OCI-M2 (cell line): ENCODE data around the gene KCNIP3.

Experiments
- DNase-seq: peaks from one replicate; lab custom pipeline; 2025; ENCODE audit not compliant: unreplicated experiment; lab: John Stamatoyannopoulos, UW

The KCNIP3 gene

DNA sequence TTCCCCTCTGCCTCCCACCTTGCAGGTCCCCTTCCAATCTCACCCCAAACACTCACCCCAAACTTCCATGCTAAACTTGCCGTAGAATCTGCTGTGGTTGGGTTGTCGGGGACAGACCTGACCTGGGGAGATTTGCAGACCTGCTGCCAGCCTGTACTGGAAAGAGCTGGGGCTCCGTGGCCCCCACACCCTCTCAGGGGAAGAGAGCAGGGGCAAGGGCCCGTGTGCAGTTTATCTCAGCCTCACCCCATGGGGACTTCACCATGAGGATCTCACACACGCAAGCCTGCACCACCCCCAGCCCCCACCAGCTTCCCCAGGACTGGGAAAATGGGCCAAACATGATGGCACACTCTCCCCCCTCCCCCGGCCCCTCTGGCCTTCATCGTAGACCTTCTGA, 30.7 kb downstream of the KCNIP3 start:
- DNase-seq, result no peak

DNA sequence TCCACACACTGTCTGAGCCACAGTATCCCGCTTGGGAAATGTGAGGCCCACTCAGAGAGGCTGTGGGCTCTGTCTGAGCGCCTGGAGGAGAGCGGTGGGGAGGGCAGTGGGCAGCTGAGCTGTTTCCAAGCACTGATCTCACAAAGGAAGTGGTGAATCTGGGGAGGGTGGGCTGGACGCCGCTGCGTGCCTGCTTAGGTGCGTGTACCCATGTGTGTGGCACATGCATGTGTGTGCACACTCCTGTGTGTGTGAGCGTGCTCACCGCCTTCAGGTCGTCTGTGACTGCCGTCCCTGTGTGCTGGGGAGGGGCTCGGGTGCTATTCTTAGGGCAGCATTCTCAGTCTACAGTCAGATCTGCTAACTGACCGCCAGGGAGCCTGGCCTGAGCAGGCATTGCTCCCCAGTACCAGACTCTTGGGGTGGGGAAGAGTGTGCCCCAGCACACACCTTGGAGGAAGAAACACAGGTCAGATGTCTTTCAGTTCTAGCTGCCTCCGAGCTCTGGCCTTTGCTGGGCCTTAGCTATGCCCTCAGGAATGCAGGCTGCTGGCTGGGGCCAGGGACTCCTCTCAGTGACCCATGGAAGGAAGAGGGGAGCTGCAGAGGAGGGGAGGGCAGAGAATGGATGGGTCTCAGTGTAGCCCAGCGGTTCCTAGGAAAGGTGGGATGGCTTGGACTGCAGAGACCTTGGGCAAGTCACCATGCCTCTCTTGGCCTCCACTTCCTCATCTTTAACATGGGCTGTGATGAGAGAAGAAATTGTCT, 31.4 kb downstream of the KCNIP3 start:
- no peak for DNase-seq

DNA sequence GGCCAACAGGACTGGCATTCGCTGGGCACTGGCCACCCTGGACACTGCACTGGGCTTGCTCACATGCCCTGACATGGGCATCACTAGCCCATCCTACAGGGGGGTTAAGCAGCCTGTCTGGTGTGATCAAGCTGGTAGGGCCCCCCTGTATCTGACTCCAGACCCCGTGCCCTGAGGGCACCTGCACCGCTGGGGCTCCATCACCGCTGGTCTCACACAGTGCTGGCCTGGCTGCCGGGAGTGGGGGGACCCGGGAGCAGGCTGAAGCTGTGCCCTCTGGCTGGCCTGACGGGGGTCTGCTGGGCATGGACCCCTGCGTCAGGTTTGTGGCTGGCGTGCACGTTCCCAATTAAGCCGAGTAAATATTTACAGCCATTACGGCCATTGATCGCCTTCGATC, 32.3 kb downstream of the KCNIP3 start:
- no peak for DNase-seq

DNA sequence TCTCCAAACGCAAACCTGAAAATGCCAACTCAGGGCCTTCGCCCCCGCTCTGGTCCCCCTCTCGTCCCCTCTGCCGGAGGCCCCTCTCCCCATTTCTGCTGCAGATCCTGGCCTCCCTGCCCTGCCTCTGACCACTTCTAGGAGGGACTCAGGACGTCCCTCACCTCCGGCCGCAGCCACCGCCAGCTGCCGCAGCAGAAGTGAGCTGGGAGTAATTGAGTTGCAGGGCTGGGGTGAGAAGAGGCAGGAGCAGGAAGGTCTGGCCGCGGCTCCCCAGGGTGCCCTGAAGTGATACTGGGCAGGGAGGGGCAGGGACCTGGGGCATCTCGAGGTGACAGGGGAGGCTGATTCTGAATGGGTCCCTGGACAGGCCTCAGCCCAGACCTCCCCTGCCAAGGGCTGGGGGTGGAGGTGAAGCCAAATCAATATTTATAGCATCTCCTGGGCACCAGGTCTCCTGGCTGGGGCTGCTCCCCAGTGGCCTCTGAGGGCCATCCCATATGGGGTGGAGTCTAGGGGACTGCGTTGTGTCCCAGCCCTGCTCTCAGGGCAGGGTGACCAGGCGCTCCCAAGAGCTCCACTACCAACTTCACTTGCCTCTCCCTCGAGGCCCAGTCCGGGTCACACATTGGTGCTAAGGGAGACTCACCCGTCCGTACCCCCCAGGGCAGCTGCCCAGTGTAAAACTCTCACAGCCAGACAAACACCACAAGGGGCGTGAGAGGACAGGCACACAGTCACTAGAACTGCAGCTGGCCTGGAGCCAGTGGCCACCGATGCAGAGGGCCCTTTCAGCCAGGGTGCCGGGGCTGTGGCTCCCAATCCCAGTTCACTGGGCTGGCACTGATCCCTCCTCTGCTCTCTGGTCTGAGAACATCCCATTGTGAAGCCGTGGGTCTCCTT, 33.0 kb downstream of the KCNIP3 start:
- no peak for DNase-seq

DNA sequence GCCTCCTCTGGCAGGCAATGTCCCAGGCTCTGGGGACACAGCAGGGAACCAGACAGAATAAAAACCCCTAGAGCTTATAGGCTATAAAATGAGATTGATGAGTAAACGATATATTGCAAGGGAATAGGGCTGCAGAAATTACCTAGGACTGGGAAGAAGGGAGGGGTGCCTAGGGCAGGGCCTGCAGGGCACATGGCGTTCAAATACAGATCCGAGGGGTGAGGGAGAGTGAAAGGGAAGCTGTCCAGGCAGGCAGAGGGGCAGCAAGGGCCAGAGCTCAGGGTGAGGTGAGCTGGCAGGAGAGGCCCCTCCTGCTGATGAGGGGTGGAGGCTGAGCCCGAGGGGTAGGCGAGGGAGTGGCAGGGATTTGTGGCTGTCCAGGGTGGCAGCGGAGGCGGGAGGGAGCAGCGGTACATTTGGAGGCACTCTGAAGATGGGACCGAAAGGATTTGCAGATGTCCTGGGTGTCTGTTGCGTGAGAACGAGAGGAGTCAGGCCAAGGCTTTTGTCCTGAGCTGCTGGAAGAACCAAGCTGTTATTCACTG, 33.7 kb downstream of the KCNIP3 start:
- DNase-seq, result no peak

DNA sequence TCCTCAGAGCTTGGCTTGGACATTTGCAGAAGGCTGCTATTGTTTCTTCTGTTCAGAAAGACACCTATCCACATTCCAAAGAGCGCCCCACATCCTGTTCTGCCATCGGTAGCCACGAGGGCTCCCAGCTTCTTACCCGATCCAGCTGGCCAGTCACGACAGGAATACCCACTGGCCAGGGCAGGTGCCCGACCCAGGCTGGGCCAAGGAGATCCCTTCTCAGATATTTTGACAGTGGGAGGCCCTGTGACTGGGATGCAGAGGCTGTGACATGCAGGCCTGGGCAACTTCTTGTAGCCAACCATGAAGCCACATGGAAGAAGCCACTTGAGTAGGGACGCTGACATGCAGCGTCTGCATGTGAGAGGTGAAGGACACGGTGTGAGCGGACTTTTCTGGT, 34.5 kb downstream of the KCNIP3 start:
- DNase-seq, result no peak

DNA sequence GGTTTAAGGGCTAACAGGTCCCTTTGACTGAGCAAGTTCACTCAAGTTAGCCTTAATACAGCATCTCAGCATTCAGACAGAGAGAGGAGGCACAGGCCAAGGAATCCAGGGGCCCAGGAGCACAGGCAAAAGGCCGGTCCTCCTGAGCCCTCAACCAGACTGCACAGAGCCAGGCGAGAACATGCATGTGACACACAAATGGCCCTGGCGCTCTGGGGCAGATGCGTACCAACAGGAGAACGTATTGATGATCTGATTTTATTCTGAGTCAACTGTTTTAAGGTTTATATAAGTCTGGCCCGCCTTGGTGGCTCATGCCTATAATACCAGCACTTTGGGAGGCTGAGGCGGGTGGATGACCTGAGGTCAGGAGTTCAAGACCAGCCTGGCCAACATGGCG, 34.9 kb downstream of the KCNIP3 start:
- no peak for DNase-seq

DNA sequence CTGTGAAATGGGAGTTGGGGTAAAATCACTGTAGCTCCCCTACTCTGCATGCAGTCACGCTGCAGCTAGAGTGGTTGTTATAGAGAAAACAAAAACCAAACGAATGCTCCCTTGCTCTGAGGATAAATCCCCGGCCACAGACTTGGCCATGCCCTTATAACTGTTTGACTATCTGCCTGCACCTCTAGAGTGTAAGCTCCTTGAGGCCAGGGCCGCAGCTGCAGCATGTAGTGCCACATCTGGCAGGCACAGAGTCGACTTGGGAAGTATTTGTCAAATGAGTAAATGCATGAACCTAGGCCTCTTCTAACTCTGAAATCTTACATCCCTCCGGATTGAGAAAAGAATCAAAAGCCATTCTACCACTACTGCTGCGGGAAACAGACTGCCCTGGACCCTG, 35.9 kb downstream of the KCNIP3 start:
- DNase-seq, result no peak

DNA sequence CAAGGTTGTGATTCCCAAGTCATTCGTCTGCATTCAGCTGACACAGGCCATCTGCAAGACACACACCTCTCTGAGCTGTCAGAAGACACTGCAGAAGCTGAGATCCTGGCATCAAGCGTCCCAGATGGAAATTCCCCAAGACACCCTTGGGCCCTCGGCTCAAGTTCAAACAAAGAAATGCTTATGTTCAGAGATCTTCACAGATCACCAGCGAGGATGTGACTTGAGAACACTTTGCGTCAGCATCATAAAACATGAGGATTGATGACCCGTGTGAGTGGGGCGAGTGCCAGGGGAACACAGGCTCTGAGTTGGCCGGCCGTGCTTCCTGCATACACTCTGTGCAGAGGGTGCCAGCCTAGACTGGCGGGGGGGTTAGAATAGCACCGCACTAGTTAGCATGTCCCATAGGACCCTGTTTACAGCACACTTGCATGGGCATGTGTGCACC, 36.8 kb downstream of the KCNIP3 start:
- no peak for DNase-seq

DNA sequence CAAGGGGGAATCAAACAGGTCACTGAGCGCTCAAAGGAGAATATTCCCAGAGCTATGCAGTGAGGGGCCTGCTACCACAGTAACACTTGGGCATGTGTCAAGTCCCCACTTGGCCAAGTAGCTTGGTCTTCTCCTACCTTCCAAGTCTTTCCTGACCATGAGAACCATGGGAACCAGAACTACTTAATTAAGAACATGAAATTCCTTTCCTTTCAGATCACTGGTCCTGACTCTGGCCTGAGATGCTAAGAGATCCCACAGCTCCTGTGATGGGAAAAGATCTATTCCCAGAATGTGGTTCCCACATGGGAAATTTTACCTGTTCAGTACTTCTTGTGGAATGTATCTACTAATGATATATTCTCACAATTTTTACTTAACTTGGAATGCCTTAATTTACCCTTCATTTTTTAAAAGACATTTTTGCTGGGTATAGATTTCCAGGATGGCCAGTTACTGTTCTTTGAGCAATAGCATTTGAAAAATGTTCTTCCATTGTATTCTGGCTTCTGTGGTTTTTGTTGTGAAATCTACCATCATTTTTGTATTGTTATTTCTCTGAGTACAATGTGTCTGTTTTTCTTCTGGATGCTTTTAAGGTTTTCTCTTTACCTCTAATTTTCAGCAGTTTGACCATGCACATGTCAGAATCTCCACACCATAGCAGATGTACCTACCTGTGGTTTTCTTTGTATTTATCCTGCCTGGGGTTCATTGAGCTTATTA, 37.9 kb downstream of the KCNIP3 start:
- DNase-seq, result no peak

DNA sequence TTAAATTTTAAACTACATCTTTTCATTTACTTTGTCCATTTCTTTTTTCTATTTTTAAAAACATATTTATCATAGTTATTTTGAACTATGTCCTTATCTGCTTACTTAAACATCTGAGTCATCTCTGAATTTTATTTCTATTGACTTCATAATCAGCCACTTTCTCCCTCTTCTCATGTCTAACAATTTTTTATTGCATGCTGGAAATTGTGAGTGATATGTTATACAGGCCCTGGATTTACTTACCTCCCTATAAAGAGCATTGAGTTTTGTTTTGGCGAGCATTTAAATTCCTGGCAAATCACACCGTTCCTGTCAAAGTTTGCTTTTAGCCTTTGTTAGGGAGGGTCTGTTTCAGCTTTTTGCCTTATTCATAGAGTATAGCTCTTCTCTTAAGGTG, 39.3 kb downstream of the KCNIP3 start:
- no peak for DNase-seq

DNA sequence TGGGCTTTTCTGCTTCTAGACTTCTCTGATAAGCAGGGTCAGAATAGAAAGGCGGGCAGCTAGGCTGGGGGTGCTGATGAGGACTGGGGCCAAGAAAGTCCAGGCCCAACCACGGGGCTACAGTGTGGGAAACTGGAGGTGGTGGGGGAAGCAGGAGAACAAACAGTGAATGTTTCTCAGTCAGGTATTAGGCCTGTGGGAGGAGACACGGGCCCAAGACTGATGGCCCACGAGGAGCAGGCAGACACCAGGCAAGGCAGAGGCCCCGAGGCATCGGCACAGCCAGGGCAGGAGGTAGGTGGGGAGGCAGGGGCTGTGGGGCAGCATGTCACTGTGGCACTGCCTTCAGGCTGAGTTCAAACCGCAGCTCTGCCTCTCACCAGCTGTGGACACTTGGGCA, 40.7 kb downstream of the KCNIP3 start:
- DNase-seq, result no peak

DNA sequence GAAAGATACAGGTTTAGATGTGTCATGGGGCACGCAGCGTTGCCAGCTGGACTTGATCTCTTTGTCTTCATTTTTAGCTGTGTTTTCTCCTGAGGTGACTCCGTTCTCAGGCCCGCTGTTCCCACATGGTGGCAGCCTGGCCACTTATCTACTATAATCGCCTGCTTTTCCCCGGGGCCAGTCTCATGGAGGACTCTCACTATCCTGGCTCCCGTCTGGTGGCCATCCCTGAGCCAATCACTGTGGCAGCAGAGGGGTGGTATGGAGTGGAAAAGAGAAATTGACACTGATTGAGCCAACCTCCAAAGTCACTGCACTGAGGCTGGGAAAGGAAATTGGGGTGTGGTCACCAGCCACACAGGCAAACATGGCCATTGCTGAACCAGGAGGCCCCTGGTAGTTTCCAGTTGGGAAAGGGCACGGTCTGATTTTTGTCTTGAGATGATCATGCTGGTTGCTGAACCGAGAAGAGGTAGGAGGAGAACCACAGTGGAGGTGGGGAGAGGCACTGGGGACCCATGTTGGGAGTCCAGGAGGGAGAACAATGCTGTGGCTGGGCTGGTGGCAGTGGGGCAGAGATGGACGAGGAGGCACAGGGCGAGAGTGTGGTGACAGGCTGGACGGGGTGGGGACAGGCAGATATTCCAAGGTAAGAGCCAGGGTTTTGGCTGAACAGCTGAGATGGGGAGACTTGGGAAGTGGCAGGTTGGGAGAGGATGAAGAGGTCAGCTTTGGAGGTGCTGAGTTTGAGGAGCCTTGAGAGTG, 45.6 kb downstream of the KCNIP3 start:
- no peak for DNase-seq

DNA sequence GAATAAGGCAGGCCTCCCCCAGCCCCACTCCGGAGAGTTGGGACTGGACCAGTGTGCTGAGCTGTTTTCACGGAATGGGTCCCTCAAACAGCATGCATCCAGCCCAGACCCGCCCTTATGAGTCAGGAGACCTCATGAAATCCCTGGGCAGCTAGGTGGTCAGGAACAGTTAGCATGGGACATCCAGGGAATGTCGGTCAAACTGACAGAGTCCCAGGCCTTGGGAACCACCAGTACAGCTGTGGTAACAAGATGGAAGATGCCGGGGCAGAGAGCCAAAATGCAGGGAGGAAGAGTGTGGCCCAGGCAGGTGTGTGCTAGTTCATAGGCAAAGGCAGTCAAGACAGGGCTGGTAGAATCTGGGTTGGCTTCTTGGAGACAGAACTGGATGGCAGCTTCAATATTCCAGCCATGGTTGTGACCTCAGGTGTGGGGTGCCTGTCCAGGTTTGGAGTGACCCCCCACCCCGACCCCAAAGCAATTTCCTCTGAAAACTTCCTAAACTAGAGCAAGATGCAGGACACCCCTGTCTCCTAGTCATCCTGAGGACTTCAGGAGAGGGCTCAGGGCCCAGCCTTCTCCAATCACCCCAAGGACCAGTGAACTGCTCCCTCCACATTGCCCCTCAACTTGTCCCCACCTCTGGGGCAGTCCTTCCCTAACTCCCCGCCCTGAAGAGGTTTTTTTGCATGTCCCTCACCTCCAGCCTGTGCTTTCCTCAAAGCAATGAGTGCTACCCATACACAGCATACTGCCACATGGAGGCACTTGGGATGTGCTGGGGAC, 46.5 kb downstream of the KCNIP3 start:
- no peak for DNase-seq

DNA sequence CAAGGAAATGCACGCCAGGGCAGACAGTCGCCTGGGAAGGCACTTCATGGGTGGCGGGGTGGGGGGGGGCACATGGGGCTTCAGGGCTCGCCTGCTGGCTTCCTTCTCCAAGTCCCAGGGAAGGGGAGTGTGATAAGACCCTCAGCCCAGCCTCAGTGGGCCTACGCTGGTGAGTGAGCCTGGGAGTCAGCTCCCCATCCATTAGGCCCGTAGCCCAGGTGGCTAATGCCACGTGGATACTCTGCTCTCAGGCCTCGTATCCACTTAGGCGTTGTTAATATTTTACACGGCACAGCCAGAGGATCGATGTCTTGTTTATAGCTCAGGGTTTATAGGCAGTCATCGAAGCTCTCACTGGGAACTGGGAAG, 47.1 kb downstream of the KCNIP3 start:
- DNase-seq, result no peak

DNA sequence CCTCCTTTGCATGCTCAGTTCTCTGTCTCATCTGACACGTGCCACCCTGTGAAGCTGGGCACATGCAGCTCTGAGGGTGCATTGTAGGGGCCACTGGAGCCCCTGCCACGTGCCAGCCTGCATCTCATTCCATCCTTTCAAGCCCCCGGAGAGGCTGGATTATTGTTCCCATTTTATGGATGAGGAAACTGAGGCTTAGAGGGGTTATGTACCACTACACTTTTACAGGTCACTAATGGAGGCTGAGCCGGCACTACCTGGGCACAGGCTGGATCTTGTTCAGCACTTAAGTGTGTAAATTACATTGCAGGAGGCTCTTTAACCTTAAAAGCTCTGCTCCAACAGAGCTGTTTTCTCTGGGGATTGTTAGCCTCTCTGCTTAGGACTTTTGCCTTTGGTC, 47.5 kb downstream of the KCNIP3 start:
- DNase-seq, result no peak

DNA sequence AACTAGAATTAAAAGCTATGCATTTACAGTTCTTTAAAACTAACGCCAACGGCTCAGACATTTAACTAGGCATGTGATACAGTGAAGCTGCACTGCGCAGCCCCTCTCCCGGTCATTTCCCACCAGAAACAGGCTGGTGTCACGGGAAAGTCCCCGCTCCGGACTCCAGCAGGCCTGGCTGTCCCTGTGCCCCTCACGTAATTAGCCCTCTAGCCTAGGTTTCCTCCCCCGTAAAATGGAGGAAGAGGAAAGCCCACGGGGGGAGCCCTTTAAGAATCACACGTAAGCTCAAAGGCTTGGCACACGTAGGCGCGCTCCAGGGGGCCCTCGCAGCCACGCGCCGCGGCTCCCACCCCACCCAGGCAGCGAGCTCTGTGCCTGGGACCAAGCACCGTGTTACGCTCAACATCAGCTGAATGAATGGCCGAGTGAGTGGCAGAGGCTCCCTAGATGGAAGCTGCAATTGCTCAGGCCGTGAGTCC, 48.0 kb downstream of the KCNIP3 start:
- DNase-seq, result no peak

DNA sequence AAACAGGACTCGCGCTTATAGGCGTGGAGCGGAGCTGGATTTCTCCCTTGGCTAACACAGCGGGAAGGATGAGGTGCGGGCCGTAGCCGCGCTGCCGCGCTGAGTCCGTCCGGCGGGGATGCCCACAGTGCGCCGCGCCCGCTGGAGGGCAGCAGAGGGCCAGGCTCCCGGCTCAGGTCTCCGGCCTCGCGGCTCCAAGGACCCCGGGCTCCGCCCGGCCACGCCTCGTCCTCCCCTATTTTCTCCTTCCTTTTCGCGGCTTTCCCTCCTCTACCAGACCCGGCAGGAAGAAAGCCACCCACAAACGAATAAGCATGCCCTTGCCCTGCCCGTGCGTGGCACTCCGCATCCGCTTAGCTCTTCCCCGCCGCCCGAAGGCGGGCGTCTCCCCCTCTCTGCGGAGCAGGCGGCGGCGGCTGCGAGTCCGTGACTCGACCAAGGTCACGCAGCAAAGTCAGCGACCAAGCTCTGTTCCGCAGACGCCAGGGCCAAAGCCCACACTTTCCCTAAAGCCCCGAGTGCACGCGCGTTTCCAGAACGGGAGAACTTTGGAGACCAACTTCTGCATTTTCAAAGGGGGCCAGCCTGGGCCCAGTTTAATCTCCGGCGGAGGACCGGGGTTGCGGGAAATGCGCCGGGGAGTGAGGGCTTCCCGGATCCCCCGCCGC, 48.5 kb downstream of the KCNIP3 start:
- DNase-seq, result no peak

DNA sequence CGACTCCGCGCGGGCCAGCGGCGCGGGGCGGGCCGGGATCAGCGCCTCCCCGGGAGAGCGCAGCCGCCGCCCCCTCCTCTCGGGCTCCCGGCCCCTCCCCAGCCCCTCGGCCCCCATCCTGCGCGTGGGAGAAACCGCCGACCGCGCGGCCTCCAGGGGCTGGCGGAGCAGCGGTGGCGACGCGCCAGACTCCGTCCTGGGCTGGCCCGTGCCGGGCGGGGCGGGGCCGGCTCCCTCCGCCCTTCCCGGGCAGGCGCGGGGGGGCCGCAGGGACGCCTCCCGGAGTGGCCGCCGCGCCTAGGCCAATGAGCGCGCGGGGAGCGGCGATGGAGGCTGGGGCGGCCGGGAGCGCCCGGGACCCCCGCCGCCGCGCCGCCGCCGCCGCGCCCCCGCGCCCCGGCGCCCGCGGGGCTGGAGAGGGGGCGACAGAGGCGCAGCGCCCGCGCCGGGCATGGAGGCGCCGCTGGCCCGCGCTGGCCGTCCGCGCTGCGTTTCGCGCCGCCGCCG, 49.1 kb downstream of the KCNIP3 start:
- no peak for DNase-seq
